GM18861 (cell line): ENCODE measurements around the gene DHX35.
"Not testable (repeated sequence)": the region's sequence is repeated elsewhere in the genome, so short reads cannot be mapped to it uniquely, and the experiment has no call there.

Experiments used
- ATAC-seq: cut with Tn5 transposase; IDR thresholded peaks from one replicate; pipeline ENCODE4 v1.9.1; 2021; ENCODE audit not compliant: unreplicated experiment

Gene DHX35

DNA sequence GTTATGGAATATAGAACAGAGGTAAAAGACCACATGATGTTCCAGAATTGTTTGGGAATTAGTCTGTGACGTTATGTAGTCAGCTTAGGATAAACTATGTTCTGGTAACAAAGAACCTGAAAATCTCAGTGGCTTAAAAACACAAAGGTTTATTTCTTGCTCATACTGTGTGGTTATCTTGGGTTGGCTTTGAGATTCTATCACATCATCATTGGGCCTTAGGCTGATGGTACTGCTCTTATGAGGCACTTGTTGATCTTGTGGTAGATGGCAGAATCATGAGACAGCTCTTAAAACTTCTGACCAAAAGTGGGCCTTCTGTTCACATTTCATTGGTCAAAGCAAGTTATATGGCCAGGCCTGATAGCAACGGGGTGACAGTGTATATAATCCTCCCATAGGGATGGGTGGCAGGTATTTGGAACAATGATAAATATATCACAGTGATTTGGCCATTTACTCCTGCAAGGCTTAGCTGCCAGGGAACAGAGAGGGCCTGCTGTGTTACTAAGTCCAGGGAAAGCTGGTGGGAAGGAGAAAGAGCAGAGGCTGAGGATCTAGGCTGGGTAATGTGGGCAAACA, 13.5 kb downstream of the DHX35 start:
- ATAC-seq = no peak

DNA sequence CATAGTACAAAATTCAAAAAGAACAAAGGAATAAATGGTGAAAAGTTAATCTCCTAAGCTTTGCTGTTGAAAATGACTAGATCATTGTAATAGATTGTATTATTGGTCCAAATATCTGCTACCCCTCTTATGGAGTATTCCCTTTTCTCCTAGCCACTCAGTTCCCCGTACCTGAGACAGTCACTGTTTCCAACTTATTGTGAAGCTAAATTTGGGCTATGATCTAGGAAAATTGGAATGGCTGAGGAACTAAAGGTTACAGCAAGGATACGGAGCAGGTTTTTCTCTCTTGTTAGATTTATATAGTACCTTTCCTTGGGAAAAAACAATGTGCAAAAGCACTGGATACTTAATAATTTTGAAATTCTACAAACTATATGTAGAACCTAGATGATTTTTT, 17.3 kb downstream of the DHX35 start:
- no peak for ATAC-seq

DNA sequence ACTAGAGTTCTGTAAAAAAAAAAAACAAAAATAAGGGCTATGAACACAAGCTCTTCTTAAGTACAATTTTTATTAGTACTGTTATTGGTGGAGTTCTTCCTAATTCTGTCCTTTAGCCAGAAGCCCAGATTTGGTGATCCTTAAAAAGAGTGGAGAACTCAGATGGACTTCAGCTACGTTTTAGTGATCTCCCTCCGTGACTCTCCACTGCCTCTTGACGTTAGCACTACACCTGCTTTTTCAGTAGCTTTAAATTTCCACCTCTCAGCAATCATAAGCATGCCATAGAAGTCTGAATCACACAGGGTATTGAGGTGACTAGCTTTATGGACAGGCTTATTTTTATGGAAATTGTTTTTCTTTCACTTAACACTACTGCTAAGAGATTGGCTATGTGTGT, 17.7 kb downstream of the DHX35 start:
- ATAC-seq = no peak

DNA sequence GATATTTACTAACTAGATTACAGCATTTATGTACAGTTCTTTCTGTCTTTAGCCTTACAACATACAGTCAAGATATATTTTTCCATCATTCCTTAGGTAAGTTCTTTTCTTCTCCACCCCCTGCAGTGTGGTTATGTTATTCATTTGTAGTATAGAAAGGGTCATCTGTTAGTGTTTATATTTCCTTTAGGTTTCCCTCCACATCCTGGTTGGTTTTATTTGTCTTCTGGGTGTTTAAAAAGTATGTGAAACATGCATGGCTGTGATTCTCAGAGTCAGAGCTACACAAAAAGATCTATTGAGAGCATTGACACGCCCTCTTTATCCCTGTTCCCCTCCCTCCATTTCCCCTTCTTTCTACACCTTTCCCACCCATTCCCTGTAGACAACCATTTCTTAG, 20.1 kb downstream of the DHX35 start:
- ATAC-seq = no peak

DNA sequence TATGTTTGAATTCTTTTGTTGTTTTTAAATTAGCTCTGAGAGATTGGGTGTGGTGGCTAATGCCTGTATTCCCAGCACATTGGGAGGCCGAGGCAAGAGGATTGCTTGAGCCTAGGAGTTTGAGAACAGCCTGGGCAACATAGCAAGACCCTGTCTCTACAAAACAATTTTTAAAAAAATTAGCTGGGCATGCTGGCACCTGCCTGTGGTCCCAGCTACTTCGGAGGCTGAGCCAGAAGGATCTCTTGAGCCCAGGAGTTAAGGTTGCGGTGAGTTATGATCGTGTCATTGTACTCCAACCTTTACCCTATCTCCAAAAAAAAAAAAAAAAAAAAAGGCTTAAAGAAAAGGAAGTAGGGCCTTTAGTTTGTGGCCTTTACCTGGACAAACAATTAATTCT, 22.9 kb downstream of the DHX35 start:
- no peak for ATAC-seq

DNA sequence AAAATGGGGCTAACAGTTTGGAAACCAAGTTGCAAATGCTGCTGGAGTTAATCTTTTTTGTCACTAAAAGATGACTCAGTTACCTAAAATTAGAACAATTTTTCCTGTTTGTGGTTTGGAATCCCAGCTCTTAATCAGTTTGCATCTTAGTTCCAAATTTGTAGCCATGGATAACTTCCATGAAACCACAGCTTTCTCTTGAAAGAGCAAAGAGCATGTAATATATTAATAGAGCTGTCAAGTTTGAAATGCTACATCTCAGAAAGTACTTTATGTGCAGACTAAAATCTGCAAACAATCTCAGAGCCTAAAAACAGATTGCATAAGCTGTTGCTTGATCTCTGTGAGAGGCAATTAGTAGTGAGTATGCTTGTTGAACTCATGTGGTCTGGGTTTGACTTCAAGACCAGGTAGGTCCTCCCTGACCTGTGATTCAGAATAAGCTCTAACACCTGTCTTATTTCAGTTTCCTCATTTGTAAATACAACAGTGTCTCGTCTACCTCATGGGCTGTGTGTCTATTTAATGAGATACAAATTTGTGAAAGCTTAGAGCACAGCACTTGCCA, 23.5 kb downstream of the DHX35 start:
- ATAC-seq = no peak

DNA sequence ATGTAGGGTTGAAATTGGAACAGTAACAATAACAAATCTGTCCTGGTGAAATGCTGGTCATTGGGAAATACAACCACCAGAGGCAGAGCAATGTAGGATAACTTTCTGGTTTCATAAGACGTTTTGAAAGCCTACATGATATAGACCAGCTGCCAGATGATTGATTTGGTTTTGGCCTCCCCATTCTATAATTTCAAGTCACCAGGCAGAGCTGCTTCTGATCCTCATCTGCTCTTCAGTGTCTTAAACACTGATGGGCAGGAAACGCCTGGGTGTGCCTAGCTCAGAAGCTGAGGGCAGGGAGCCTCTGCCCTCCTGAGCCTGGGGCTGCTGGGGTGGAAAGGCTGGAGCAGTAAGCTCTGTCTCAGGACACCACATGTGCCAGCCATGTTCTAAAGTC, 24.5 kb downstream of the DHX35 start:
- no peak for ATAC-seq

DNA sequence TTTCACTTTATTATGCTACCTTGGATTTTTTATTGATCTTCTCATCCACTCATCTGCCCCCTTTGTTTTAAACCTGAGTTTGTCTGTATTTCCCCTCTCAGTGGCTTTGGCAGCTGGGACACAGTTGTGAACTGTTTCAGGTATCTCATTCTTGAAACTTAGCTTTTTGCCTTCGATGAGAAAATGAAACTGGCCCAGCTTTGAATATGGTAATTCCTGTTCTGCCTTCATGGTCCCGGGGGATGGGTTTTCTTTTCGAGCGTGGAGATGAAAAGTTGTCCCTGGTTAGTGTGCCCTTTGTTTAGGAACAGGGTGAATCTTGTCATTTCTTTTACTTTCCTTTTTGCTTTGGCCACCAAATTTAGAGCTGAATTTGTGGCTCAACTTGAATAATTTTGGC, 25.6 kb downstream of the DHX35 start:
- peak; percentile 73 for ATAC-seq

DNA sequence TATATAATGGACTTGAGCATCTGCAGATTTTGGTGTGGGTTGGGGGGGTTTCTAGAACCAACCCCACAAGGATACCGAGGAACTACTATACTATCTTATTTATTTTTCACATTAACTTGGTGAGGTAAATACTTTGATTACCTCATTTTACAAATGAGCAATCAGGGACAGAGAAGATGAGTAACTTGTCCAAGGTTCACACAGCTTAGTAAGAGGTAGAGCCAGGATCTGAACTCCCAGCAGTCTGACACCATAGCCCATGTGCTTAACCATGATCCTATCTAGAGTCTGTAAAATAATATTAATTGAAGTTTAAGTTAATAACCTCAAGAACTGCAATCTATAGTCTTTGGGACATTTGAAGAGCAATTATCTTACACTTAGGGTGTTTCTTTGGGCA, 28.6 kb downstream of the DHX35 start:
- no peak for ATAC-seq

DNA sequence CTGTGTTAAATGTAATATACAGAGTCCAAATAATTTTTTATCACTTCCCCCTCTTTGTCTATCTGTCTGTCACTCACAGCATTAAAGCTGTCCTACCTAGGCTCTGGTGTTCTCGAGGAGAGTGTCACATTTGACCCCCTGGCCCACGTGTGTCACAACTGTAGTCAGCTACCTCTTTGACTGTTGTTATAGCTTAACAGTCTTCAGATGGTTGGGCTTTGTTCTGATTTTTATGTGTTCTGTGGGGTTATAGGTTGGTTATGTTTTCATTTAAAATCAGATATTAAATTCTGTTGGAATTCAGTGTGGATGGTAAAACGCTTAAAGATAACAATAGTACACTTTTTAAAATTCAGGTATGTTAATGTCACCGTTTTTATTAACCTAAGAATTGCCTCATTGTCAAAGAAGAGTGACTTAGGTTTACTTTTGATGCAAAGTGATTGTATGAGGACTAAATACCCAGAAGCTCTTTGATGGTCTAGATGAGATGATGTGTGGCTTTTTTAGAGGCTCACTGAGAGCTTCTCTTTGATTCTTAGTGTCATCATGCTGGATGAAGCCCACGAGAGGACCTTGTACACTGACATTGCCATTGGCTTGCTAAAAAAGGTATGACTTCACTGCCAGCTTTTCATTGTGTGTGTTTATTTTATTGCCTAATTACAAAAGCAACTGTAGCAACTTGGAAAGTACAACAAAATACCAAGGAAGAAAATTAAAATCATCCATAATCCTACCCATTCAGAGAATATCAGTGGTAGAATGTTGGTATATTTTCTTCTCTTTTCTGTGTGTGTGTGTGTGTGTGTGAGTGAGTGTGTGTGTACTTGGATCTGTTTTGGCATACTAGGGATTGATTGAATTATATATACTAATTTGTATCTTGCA, 29.9 kb downstream of the DHX35 start:
- ATAC-seq = no peak

DNA sequence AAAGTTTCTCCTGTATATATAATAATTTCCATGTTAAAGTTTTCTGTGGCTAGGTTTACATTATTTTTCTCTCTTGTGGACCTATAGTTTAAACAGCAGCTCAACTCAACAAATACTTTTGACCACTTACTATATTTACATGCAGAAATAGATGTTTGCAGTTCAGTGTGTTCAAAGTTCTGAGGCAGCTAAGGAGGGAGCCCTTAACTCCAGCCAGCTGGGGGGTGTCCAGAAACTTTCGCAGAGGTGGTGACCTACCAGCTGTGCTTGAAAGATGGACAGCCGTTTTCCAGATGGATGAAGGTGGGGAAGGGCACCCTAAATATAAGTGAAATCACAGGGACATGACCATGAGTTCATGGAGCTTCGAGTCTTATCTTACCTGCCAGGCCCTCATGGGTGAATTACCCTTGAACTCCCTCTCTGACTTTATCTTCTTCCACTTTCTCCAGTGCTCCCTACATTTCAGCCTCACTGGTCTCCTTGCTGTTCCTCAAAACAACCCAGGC, 33.4 kb downstream of the DHX35 start:
- ATAC-seq = no peak

DNA sequence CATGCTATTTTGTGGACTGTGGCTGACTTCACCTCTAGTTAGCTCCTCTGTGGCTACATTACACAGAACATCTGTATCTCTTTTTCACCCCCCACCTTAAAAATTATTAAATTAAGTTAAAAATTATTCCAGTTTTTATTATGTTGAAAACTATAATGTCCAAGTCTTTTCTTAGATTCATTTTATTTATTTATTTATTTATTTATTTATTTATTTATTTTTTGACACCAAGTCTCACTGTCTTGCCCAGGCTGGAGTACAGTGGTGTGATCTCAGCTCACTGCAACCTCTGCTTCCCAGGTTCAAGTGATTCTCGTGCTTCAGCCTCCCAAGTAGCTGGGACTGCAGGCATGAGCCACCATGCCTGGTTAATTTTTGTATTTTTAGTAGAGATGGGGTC, 34.7 kb downstream of the DHX35 start:
- not testable (repeated sequence) for ATAC-seq

DNA sequence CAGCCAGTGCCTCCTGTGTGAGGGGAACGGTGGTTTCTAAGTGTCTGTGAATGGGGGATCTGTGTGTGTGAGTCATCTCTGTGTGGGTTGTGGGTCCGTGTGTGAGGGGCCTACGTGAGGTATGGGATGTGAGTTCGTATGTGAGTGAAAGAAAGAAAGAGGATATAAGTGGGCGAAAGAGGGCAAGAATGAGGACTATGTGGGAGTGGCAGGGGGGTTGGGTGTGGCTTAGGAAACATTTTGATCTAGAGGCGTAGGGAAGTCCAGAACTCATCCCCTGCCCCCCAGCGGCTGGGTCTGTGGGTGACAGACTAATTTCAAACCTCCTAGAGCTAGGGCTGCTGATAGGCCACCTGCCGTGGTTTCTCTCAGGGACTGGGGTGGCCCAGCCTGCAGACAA, 35.5 kb downstream of the DHX35 start:
- ATAC-seq = peak; percentile 60

DNA sequence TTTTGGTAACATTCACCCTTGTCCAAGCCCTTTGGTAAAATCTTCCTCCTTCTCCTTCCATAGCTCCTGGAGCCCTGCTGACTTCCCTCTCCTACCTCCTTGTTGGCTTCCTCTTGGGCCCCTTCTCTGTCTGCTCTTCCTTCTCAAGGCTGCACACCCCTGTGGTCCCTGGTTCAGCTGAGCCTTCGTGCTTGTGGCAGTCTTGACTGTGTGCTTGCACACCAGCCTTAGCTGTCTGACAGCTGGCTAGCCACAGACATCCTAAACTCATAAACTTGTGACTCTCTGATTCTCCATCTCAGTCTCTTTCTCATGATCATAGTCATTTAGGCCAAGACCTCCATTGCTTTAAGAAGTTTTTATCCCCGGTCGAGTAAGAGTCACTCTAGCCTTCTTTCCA, 37.1 kb downstream of the DHX35 start:
- ATAC-seq = no peak

DNA sequence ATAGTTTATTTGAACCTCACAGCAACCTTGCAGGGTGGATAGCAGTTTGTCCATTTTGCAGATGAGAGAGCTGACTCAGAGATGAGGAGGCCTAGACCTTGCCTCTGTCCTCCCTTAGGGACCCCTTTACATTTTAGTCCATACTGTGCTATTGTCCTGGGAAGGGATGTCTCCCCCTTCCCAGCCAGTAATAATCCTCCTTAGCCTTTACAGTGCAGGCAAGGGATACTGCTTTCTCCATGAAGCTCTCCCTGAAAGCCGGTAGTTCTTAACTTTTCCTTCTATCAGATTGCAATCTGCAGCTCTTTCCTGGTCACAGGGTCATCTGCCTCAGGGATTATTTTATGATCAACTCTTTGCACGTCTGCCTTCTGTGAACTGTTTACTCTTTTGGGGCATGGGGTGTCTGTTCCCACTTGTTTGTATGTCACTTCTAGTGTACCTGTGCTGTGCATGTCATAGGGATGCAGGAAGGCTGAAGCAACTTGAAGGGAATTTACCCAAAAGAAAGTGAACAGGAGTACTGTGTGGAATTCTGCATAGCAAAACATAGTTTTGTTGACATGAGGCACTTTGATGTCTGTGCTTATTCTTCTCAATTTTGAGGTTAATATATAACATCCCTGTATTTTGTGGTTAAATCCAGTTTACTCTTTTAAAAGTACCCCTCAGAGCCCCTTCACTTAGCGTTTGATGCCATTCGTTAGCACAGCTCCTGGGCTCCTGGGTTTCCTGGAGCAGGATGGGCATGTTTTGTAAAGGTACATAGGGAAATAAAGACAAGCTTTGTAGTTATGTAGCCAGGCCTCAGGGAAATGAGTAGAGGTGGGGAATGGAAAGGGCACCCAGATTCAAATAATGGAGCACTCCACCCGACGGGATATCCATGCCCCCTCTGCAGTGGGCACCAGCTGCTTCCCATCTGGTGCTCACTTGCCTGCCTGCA, 38.1 kb downstream of the DHX35 start:
- no peak for ATAC-seq

DNA sequence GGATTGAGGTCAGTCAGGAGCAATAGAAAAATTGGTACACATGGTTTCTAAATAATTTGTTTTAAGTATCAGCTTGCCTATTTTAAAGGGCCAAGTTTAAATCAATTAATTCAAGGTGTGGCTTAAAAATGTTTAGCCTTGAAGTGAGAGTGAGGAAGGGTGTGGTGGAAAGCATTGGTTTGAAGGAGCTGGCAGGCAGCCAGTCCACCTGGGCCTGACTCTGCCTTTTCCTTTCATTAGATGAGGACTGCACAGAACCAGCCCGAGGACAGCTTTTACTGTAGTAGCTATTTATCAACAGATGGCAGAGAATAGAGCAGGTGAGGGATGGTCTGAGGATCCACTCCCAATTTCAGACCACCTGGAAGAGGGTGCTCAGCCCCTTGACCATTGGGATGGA, 42.4 kb downstream of the DHX35 start:
- ATAC-seq = no peak

DNA sequence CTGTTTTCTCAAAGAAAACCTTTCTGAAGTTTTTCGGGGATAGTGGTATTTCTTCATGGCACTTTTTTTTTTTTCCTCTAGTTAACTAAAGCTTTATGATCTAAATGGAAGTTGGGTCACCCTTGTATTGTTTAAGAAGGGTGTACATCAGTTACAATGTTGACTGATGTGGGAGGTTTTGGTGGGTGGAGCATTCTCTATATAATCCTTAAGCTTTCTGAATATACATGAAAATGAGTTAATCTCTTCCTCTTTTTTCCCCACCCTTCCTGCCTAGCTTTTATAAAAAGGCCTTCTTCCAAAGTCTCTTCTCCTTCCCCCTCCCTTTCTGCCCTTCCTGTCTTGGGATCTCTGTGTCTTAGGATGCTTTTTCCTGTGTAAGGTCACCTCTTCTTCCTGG, 47.2 kb downstream of the DHX35 start:
- ATAC-seq = no peak

DNA sequence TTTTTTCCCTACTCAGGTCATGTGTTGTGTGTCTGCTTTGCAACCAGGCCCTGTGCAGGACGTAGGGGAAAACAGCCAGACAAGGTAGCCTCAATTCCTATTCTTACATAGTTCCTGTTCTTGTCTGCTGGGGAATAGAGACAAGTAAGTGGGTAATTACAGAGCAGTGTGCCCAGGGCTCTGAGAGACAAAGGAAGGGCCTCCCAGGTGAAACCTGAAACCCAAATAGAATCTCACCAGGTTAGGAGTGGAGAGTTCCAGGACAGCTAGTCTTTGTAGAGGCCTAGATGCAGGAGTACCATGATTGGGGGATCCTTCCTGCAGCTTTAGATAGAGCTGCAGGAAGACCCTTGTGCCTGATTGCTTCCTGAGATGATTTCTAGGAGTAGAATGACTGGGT, 48.4 kb downstream of the DHX35 start:
- ATAC-seq = no peak

DNA sequence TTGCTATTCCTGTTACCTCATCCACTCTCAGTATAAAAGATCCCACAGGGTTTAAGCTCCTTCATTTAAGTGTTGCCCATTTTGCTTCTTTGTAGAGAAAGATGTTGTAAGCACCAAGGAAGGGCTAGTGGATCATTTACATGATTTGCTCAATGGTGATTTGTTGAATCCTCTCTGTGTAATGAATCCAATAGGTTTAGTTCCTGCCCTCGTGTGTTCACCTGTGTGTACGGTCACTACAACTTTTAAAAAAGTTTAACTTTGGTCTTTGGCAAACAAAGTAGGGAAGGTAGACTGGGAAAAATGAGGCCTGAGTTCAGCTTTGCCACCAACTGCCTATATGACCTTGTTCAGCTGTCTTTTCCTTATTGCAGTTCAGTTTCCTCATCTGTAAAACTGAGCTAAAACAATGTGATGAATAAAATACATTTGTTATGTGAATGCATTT, 51.5 kb downstream of the DHX35 start:
- ATAC-seq = no peak

DNA sequence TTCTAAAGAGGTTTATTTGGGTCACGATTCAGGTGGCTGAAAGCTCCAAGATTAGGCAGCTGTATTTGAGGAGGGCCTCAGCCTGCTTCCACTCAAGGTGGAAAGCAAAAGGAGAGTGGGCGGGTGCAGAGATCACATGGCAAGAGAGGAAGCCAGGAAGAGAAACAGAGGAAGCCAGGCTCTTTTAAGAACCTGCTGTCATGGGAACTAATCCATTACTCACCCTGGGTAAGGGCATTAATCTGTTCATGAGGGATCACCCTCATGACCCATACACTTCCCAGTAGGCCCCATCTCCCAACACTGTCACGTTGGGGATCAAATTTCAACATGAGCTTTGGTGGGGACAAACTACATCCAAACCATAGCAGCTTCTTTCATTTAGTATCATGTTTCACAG, 53.9 kb downstream of the DHX35 start:
- ATAC-seq = no peak

DNA sequence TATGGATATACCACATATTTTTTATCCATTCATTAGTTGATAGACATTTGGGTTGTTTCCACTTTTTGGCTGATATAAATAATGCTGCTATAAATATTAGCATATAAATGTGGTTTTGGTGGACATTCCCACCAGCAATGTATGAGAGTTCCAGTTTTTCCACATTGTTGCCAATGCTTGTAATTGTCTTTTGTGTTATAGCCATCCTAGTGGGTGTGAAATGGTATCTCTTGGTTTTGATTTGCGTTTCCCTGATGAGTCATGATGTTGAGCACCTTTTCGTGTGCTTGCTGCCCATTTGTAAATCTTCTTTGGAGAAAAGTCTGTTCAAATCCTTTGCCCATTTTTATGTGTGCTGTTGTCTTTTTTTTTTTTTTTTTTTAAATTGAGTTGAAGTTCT, 54.4 kb downstream of the DHX35 start:
- ATAC-seq = no peak
